GM23338 (cell line): ENCODE data around the gene TSHZ2. TPM values are rescaled to one million over a fixed set of nuclear protein-coding genes. Genes with fewer than 3 reads are reported as not detected.

ENCODE experiments used
- ATAC-seq: fragments of 200-7000 bp; cut with Tn5 transposase; 3 replicates; pipeline ENCODE4 v1.9.1; 2020
- DNase-seq: peaks from one replicate; pipeline ENCODE4 v3.0.0-alpha.2; 2015; ENCODE audit warnings: low spot score
- H2AFZ ChIP-seq: fragments of 200-600 bp; sonication (generic); 2 replicates; pipeline ENCODE4 v1.8.0; 2016; ENCODE audit warnings: antibody characterized with exemption, mild to moderate bottlenecking, moderate library complexity
- H3F3A ChIP-seq: fragments of 200-600 bp; sonication (generic); replicated peaks from 2 replicates; pipeline ENCODE4 v1.8.0; 2017; ENCODE audit warnings: antibody characterized with exemption, mixed run types, low read depth
- H3K27ac ChIP-seq: fragments of 200-600 bp; sonication (generic); 2 replicates; pipeline ENCODE4 v1.6.1; 2016; ENCODE audit warnings: low read depth
- H3K27me3 ChIP-seq: fragments of 200-600 bp; sonication (generic); 2 replicates; pipeline ENCODE4 v1.8.0; 2016; ENCODE audit warnings: mild to moderate bottlenecking, mixed run types, moderate library complexity; ENCODE audit not compliant: insufficient read depth
- H3K36me3 ChIP-seq: fragments of 200-600 bp; sonication (generic); 2 replicates; pipeline ENCODE4 v1.8.0; 2016; ENCODE audit warnings: mild to moderate bottlenecking; ENCODE audit not compliant: insufficient read depth
- H3K4me1 ChIP-seq: fragments of 200-600 bp; sonication (generic); 2 replicates; pipeline ENCODE4 v1.8.0; 2016; ENCODE audit warnings: mild to moderate bottlenecking, moderate library complexity; ENCODE audit not compliant: insufficient read depth
- H3K4me2 ChIP-seq: fragments of 200-600 bp; sonication (generic); 2 replicates; pipeline ENCODE4 v1.7.1; 2017; ENCODE audit warnings: mixed run types
- H3K4me3 ChIP-seq: fragments of 200-600 bp; sonication (generic); 2 replicates; pipeline ENCODE4 v1.6.1; 2016; ENCODE audit warnings: mixed run types
- H3K79me2 ChIP-seq: fragments of 200-600 bp; sonication (generic); replicated peaks from 2 replicates; pipeline ENCODE4 v1.8.0; 2017; ENCODE audit warnings: mild to moderate bottlenecking; ENCODE audit not compliant: insufficient read depth
- H3K9me2 ChIP-seq: fragments of 200-600 bp; sonication (generic); 2 replicates; pipeline ENCODE4 v1.8.0; 2017; ENCODE audit not compliant: insufficient read depth
- H4K20me1 ChIP-seq: fragments of 200-600 bp; sonication (generic); replicated peaks from 2 replicates; pipeline ENCODE4 v1.8.0; 2017; ENCODE audit warnings: mild to moderate bottlenecking; ENCODE audit not compliant: insufficient read depth
- H3K27ac Mint-ChIP-seq: 2 replicates; pipeline ENCODE4 v1.8.0; 2020; ENCODE audit warnings: inconsistent platforms, mild to moderate bottlenecking, moderate library complexity, mixed read lengths
- H3K27me3 Mint-ChIP-seq: 3 replicates; pipeline ENCODE4 v1.8.0; 2022; ENCODE audit warnings: low read depth, mild to moderate bottlenecking, moderate library complexity, mixed read lengths, inconsistent platforms; ENCODE audit not compliant: insufficient read depth, poor library complexity
- H3K36me3 Mint-ChIP-seq: 3 replicates; pipeline ENCODE4 v1.8.0; 2021; ENCODE audit warnings: low read depth, mild to moderate bottlenecking, inconsistent platforms, moderate library complexity, mixed read lengths
- H3K4me1 Mint-ChIP-seq: 3 replicates; pipeline ENCODE4 v1.8.0; 2020; ENCODE audit warnings: mild to moderate bottlenecking, inconsistent platforms, mixed read lengths
- H3K4me3 Mint-ChIP-seq: 3 replicates; pipeline ENCODE4 v1.8.0; 2021; ENCODE audit warnings: moderate library complexity, mild to moderate bottlenecking, inconsistent platforms, mixed read lengths
- H3K9me3 Mint-ChIP-seq: 3 replicates; pipeline ENCODE4 v1.8.0; 2020; ENCODE audit warnings: moderate library complexity, mild to moderate bottlenecking, inconsistent platforms, mixed read lengths
- EZH2 ChIP-seq: fragments of 200-600 bp; sonication (generic); IDR thresholded peaks from one replicate; pipeline ENCODE4 v1.8.0; 2017; ENCODE audit warnings: antibody characterized with exemption, mild to moderate bottlenecking, low read depth; ENCODE audit not compliant: unreplicated experiment
- EZH2phosphoT487 ChIP-seq: fragments of 200-600 bp; sonication (generic); IDR thresholded peaks from one replicate; pipeline ENCODE4 v1.8.1; 2018; ENCODE audit warnings: antibody characterized with exemption; ENCODE audit not compliant: unreplicated experiment
- JUNB ChIP-seq: IDR thresholded peaks from one replicate; pipeline ENCODE4 v1.6.1; 2016; ENCODE audit warnings: antibody characterized with exemption; ENCODE audit not compliant: unreplicated experiment
- ZNF331 ChIP-seq: fragments of 250-450 bp; sonication (Bioruptor Pico); IDR thresholded peaks from 2 replicates; pipeline ENCODE4 v1.5.0; 2020; ENCODE audit warnings: low read depth, mild to moderate bottlenecking, moderate library complexity
- polyA plus RNA-seq: library from polyadenylated mRNA; unstranded; fragments of >200 nt; fragmentation: Nextera tagmentation; extraction: Ambion mirVana; gene quantifications from 2 replicates; pipeline ENCODE4 v1.2.1, GENCODE V29; 2016
- total RNA-seq: library from RNA; depleted of rRNA; stranded (reverse); fragments of >200 nt; shearing (Covaris generic); gene quantifications from 2 replicates; pipeline ENCODE4 v1.2.3, GENCODE V29; 2014
- TF ChIP-seq, protein P1 (sequence below): IDR thresholded peaks from one replicate; pipeline ENCODE4 v1.6.1; 2018; ENCODE audit warnings: antibody characterized with exemption; ENCODE audit not compliant: unreplicated experiment
- TF ChIP-seq, protein P2 (sequence below), 2 experiments: fragments of 200-600 bp in 1 of 2; sonication (generic) in 1 of 2; conservative IDR thresholded peaks; 2 replicates each; pipeline versions ENCODE4 v1.5.1 to v1.6.1; 2016 to 2017; ENCODE audit warnings: antibody characterized with exemption in 2 of 2, low read depth in 2 of 2, mild to moderate bottlenecking in 2 of 2, moderate library complexity in 1 of 2

TSHZ2 gene
- total and polyA plus RNA-seq, 2 experiments from 2014 or later = 0.49 to 1.3 TPM

DNA sequence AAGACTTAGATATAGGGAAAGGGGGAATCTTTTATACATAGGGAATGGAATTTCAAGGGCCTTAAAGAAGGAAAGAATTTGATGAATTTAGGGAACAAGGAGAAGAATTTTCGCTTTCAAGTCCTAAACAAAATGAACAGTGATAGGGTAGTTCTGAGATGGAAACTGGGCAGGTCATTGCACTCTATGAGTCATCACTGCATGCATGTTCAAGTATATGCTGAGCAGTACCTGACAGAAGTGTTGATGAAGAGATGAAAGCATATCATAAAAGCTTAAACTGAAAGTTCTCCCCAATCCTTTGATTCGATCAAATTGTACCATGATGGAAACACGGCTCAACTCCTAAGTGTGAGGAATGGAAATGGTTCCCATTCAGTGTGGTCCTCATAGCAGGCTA is 271.0 kb downstream of the TSHZ2 start (continued):
- TF ChIP-seq, protein P1, sequence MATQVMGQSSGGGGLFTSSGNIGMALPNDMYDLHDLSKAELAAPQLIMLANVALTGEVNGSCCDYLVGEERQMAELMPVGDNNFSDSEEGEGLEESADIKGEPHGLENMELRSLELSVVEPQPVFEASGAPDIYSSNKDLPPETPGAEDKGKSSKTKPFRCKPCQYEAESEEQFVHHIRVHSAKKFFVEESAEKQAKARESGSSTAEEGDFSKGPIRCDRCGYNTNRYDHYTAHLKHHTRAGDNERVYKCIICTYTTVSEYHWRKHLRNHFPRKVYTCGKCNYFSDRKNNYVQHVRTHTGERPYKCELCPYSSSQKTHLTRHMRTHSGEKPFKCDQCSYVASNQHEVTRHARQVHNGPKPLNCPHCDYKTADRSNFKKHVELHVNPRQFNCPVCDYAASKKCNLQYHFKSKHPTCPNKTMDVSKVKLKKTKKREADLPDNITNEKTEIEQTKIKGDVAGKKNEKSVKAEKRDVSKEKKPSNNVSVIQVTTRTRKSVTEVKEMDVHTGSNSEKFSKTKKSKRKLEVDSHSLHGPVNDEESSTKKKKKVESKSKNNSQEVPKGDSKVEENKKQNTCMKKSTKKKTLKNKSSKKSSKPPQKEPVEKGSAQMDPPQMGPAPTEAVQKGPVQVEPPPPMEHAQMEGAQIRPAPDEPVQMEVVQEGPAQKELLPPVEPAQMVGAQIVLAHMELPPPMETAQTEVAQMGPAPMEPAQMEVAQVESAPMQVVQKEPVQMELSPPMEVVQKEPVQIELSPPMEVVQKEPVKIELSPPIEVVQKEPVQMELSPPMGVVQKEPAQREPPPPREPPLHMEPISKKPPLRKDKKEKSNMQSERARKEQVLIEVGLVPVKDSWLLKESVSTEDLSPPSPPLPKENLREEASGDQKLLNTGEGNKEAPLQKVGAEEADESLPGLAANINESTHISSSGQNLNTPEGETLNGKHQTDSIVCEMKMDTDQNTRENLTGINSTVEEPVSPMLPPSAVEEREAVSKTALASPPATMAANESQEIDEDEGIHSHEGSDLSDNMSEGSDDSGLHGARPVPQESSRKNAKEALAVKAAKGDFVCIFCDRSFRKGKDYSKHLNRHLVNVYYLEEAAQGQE = no peak

DNA sequence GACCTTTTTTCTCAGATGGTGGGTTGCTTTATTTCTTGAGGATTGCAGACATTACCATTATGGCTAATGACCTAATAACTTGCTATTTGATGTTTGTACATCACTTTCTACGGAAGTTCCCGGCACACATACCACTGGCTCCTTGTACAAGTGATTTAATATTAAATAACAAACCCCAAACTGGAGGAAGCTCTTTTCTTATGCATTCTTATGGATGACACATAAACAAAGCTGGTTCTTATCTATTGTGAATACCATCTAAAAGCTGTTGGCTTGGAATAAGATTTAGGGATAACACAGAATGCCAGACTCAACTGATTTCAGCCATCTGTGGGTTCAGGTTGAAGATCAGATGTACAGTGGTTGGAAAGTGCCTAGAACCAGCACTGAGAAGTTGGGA is 272.6 kb downstream of the TSHZ2 start:
- Mint-ChIP-seq H3K4me3 (no peak overlapping the region), H3K27ac (no peak overlapping the region), H3K27me3 (no peaks in the 10 kb centered on the region), H3K36me3 (no peaks in the 10 kb centered on the region), H3K9me3 (no peaks in the 10 kb centered on the region), H3K4me1 (no peaks in the 10 kb centered on the region)
- Histone ChIP-seq H3F3A (no peaks in the 10 kb centered on the region), H3K4me2 (no peak overlapping the region), H3K36me3 (no peaks in the 10 kb centered on the region), H3K79me2 (no peaks in the 10 kb centered on the region), H3K27ac (no peak overlapping the region), H2AFZ (no peak overlapping the region), H3K27me3 (no peaks in the 10 kb centered on the region), H3K4me3 (no peak overlapping the region), H4K20me1 (no peaks in the 10 kb centered on the region), H3K9me2 (0 out of 2 replicates have a peak, but pooled peaks cover 4% of the 10 kb centered on the region), H3K4me1 (0 out of 2 replicates have a peak, but pooled peaks cover 5% of the 10 kb centered on the region)
- ATAC-seq (no peak), DNase-seq (no peak)
- TF ChIP-seq, protein P2, sequence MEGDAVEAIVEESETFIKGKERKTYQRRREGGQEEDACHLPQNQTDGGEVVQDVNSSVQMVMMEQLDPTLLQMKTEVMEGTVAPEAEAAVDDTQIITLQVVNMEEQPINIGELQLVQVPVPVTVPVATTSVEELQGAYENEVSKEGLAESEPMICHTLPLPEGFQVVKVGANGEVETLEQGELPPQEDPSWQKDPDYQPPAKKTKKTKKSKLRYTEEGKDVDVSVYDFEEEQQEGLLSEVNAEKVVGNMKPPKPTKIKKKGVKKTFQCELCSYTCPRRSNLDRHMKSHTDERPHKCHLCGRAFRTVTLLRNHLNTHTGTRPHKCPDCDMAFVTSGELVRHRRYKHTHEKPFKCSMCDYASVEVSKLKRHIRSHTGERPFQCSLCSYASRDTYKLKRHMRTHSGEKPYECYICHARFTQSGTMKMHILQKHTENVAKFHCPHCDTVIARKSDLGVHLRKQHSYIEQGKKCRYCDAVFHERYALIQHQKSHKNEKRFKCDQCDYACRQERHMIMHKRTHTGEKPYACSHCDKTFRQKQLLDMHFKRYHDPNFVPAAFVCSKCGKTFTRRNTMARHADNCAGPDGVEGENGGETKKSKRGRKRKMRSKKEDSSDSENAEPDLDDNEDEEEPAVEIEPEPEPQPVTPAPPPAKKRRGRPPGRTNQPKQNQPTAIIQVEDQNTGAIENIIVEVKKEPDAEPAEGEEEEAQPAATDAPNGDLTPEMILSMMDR (conservative IDR thresholded peaks at IDR 0.05; ENCODE audit: low read depth in 2 of 2) = no peak
- TF ChIP-seq EZH2 (no peak), JUNB (no peak)

DNA sequence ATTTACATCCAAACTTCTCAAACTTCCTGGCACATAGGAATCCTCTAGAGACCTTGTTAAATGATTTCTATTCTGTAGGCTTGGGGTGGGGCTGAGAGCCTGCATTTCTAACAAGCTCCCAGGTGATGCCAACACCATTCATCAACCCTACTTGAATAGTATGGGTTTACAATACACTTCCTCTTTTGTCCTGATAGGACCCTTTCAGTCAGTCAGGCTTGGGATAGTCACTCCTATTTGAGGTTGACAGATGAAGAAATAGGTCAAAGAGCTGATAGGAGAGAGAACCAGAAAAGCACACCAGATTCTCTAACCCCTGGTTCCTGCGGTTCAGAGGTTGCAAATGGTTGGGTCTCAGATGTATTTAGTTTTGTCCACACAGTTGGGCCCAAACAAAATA is 273.4 kb downstream of the TSHZ2 start:
- Histone ChIP-seq H3K79me2 (no peaks in the 10 kb centered on the region), H3K4me2 (no peak overlapping the region), H3K27me3 (no peaks in the 10 kb centered on the region), H3K4me3 (no peak overlapping the region), H3K36me3 (no peaks in the 10 kb centered on the region), H3K9me2 (0 out of 2 replicates have a peak, but pooled peaks cover 4% of the 10 kb centered on the region), H4K20me1 (no peaks in the 10 kb centered on the region), H3K27ac (no peak overlapping the region), H3F3A (no peaks in the 10 kb centered on the region), H3K4me1 (0 out of 2 replicates have a peak, but pooled peaks cover 5% of the 10 kb centered on the region), H2AFZ (no peak overlapping the region)
- H3K27me3 Mint-ChIP-seq = no peaks in the 10 kb centered on the region
- no peaks in the 10 kb centered on the region for H3K36me3 Mint-ChIP-seq
- DNase-seq (no peak), ATAC-seq (no peak)
- H3K4me3 Mint-ChIP-seq = no peak overlapping the region
- H3K4me1 Mint-ChIP-seq = no peaks in the 10 kb centered on the region
- no peaks in the 10 kb centered on the region for H3K9me3 Mint-ChIP-seq
- no peak overlapping the region for H3K27ac Mint-ChIP-seq
- TF ChIP-seq EZH2phosphoT487 (no peak), ZNF331 (CRISPR knock-in tag) (no peak)
- TF ChIP-seq, protein P1 = no peak
